ENCODE data around the gene RCSD1.

Gene RCSD1

DNA sequence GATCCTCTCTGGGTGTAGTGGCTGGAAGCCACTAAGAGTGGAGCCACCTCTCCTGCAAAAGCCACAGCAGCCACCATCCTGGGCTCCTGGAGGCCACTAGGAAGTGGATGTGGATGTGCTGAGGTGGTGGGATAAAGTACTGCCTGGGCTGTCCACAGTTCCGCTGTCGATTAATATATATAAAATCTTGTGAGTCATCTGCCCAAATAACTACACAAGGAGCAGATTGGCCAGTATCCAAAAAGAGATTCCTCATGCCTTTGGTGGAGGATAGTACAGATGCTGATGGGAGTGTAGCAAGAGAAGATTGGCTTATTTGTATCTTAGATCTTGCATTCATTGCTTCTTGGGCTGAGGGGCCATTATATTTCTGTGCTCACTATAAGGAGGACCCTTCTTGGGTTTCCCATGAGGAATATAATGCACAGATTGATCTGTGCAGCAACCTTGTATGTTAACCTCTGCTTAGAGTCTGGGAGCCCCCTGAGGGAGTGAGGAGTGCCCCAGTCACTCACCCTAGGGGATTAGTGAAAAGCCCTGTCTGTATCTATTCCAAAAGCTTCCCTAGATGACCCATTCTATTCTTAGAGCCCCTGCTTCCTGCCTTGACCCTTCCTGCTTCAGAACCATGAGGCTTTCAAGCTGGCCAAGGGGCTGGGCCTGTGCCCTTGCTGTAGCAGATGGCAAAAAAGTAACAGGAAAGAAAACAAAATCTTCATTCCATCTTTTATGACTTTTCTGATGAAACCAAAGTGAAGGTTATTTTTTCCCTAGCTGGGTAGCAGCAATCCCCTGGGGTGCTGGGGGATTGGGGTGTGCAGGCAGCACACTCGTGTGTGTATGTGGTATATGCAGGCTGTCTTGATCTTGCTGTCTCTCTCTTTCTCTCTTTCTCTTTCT is 31.7 kb downstream of the RCSD1 start:
- no peak overlapping the region for H3K9ac ChIP-seq (ENCODE audit: low read depth, low read length)
- no peaks in the 10 kb centered on the region for H3K9me3 ChIP-seq (ENCODE audit: control insufficient read depth, insufficient read depth, low read length)
- H3K27me3 ChIP-seq (ENCODE audit: control insufficient read depth, insufficient read depth, low read length), result peaks cover 7% of the 10 kb centered on the region
- no peaks in the 10 kb centered on the region for H3K36me3 ChIP-seq (ENCODE audit: control insufficient read depth, insufficient read depth, low read length)
- H3K4me3 ChIP-seq (ENCODE audit: low read depth, low read length), result no peak overlapping the region
- H3K4me1 ChIP-seq (ENCODE audit: control insufficient read depth, insufficient read depth, low read length), result no peaks in the 10 kb centered on the region

DNA sequence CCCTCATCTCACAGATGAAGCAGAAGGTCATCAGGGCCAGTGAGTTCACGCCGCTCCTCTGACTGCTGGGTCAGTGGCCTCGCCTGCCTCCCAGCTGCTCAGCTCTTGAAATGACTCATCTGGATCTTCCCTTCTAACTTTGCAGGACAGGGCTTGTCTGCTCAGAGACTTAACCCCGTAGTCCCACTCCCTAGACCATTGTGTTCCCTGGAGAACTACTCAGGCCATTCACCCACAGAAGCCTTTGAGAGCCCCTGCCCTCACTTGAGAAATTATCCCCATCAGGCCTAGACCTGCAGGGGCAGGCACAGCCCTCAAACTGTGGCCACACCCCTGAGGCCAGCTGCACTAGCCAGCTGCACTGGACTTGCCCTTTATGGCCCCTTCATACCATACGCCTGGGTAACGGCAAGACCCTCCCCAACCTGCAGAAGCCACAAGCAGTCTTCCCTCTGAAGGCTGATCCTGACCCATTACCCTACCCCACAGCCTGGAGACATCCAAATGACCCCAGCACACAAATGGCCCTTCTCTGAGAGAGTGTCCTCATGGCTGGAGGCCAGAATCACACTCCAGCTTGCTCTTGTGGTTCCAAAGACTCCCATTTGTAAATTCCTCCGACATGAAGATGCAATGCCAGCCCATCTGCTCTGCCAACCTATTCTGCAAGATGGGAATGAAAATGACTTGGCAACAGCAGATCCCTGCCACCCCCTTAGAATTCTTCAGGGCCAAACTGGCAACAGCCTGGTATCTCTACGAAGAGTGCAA is 33.2 kb downstream of the RCSD1 start:
- Histone ChIP-seq H3K36me3 (ENCODE audit: control insufficient read depth, insufficient read depth, low read length) (no peaks in the 10 kb centered on the region), H3K4me1 (ENCODE audit: control insufficient read depth, insufficient read depth, low read length) (no peaks in the 10 kb centered on the region), H3K9me3 (ENCODE audit: control insufficient read depth, insufficient read depth, low read length) (no peaks in the 10 kb centered on the region), H3K9ac (ENCODE audit: low read depth, low read length) (no peak overlapping the region), H3K27me3 (ENCODE audit: control insufficient read depth, insufficient read depth, low read length) (peaks cover 7% of the 10 kb centered on the region), H3K4me3 (ENCODE audit: low read depth, low read length) (no peak overlapping the region)

DNA sequence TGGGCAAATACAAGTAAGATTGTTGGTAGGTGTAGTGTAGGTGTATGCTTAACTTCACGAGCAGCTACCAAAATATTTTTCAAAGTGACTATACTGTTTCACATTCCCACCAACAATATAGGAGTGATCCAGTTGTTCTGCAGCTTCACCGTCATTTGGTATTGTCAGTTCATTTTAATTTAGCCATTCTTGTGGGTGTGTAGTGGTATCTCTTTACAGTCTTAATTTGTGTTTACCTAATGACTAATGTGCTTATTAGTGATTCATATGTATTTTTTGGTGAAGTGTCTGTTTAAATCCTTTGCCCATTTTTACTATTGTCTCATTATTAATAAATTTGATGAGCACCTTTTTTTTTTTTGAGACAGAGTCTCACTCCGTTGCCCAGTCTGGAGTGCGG is 35.4 kb downstream of the RCSD1 start:
- Histone ChIP-seq H3K27me3 (ENCODE audit: control insufficient read depth, insufficient read depth, low read length) (peaks cover under 1% of the 10 kb centered on the region), H3K4me1 (ENCODE audit: control insufficient read depth, insufficient read depth, low read length) (no peaks in the 10 kb centered on the region), H3K4me3 (ENCODE audit: low read depth, low read length) (no peak overlapping the region), H3K9me3 (ENCODE audit: control insufficient read depth, insufficient read depth, low read length) (no peaks in the 10 kb centered on the region), H3K9ac (ENCODE audit: low read depth, low read length) (no peak overlapping the region), H3K36me3 (ENCODE audit: control insufficient read depth, insufficient read depth, low read length) (no peaks in the 10 kb centered on the region)

DNA sequence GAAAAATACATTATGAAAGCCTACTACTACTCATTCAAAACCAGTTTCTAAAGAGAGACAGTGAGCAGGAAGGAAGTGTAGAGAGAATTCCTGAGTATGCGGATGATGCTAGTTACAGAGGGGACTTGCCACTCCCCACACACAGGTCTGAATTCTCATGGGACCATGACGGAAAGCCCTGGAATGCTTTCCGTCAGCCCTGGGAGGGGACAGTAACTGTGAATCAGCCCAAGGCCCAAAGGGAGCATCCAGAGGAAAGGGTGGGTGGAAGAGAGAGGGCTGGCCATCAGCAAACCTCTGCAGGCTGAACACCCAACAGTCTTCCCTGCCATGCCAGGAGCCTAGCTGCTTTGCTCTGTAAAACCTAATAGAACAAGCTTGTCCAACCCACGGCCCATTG is 36.4 kb downstream of the RCSD1 start:
- Histone ChIP-seq H3K27me3 (ENCODE audit: control insufficient read depth, insufficient read depth, low read length) (no peaks in the 10 kb centered on the region), H3K36me3 (ENCODE audit: control insufficient read depth, insufficient read depth, low read length) (no peaks in the 10 kb centered on the region), H3K4me1 (ENCODE audit: control insufficient read depth, insufficient read depth, low read length) (no peaks in the 10 kb centered on the region), H3K9ac (ENCODE audit: low read depth, low read length) (no peak overlapping the region), H3K4me3 (ENCODE audit: low read depth, low read length) (no peak overlapping the region), H3K9me3 (ENCODE audit: control insufficient read depth, insufficient read depth, low read length) (no peaks in the 10 kb centered on the region)

DNA sequence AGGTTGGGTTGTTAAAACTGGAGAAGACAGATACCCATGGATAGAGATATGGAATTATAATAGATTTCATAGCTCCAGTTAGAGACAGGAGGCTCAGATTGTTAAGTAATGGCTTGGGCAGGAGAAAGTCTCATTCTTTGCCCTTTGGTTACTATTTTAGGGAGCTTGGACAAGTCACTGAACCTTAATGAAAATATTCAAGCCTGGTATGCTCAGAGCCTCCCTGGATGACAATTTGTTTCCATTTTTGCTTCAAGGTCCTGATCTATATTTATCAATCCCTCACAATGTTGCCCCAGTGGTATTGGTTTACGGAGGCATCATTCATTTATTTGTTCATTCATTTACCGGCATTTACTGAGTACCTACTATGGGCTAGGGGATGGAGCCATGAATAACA is 37.5 kb downstream of the RCSD1 start:
- H3K9me3 ChIP-seq (ENCODE audit: control insufficient read depth, insufficient read depth, low read length), result no peaks in the 10 kb centered on the region
- no peaks in the 10 kb centered on the region for H3K27me3 ChIP-seq (ENCODE audit: control insufficient read depth, insufficient read depth, low read length)
- no peaks in the 10 kb centered on the region for H3K4me1 ChIP-seq (ENCODE audit: control insufficient read depth, insufficient read depth, low read length)
- H3K9ac ChIP-seq (ENCODE audit: low read depth, low read length), result no peak overlapping the region
- no peak overlapping the region for H3K4me3 ChIP-seq (ENCODE audit: low read depth, low read length)
- no peaks in the 10 kb centered on the region for H3K36me3 ChIP-seq (ENCODE audit: control insufficient read depth, insufficient read depth, low read length)

DNA sequence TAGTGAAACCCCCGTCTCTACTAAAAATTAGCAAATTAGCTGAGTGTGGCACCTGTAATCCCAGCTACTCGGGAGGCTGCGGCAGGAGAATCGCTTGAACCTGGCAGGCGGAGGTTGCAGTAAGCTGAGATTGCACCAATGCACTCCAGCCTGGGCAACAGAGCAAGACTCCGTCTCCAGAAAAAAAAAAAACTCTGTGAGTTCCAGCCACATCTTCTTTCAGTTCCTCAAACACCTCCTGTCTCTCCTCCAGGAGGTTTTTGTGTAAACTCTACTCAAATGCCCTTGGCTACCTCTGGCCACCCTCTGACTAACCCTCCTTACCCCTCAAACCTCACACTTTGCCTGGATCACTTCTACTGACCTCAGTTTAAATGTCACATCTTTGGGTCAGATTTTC is 38.1 kb downstream of the RCSD1 start:
- H3K4me3 ChIP-seq (ENCODE audit: low read depth, low read length), result no peak overlapping the region
- no peaks in the 10 kb centered on the region for H3K36me3 ChIP-seq (ENCODE audit: control insufficient read depth, insufficient read depth, low read length)
- H3K27me3 ChIP-seq (ENCODE audit: control insufficient read depth, insufficient read depth, low read length), result no peaks in the 10 kb centered on the region
- H3K9ac ChIP-seq (ENCODE audit: low read depth, low read length), result no peak overlapping the region
- no peaks in the 10 kb centered on the region for H3K4me1 ChIP-seq (ENCODE audit: control insufficient read depth, insufficient read depth, low read length)
- no peaks in the 10 kb centered on the region for H3K9me3 ChIP-seq (ENCODE audit: control insufficient read depth, insufficient read depth, low read length)

DNA sequence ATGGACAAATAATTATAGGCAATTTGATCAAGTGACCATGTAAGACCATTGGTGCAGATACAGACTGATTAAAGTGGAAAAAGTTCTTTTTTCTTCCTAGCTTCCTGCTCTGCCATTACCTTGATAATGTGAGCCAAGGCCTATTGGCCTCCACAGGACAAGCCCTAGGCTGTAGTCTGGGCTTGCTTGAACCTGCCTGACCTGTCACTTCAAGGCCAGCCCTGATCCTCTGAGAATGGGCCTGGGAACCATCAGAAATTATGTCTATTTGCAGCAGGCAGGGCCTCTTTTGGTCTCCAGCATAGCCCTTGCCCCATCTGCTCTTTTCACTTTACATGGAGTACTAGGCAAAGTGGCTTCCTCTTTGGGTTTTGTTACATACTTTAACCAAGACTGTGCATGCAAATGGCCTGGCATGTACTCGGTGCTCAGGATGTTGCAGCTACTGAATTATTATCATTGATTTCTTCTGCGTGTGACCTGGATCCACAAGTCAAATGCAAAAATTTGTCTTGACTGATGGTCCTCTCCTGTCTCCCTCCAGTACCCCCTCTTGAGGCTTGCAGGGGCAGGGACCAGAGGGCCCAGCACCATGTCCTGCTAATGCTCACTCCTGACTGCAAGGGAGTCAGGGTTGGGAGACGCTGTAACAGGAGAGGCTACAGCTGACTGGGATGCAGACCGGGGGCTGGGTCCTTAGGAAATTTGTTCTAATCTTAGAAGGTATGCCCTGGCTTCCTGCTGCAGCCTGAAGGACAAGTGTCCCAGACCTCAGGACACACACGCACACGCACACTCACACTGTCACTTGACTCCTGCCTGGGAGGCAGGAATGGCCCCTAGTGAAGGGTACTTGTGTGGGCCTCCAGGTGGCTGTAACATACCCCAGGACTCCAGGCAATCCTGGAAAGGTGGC is 39.4 kb downstream of the RCSD1 start:
- Histone ChIP-seq H3K4me3 (ENCODE audit: low read depth, low read length) (no peak overlapping the region), H3K36me3 (ENCODE audit: control insufficient read depth, insufficient read depth, low read length) (no peaks in the 10 kb centered on the region), H3K9ac (ENCODE audit: low read depth, low read length) (no peak overlapping the region), H3K27me3 (ENCODE audit: control insufficient read depth, insufficient read depth, low read length) (no peaks in the 10 kb centered on the region), H3K9me3 (ENCODE audit: control insufficient read depth, insufficient read depth, low read length) (no peaks in the 10 kb centered on the region), H3K4me1 (ENCODE audit: control insufficient read depth, insufficient read depth, low read length) (no peaks in the 10 kb centered on the region)

DNA sequence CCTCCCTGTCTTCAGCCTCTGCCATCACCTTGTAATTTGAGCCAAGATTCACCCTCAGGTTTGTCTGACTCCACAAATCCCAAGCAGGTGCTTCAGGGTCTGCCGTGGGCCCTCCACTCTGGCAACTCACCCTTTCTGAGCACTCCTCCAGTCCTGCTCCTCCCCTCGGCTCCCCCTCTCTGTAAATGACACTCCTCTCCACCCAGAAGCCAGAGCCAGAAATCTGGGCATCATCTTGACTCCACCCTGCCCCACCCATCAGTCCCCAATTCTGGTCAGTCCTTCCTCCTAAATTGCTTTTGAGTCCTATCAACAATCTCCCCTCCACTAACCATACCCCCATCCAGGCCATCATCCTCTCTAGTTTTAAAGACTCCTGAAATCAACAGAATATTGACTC is 40.5 kb downstream of the RCSD1 start:
- Histone ChIP-seq H3K36me3 (ENCODE audit: control insufficient read depth, insufficient read depth, low read length) (no peaks in the 10 kb centered on the region), H3K4me3 (ENCODE audit: low read depth, low read length) (no peak overlapping the region), H3K27me3 (ENCODE audit: control insufficient read depth, insufficient read depth, low read length) (no peaks in the 10 kb centered on the region), H3K9me3 (ENCODE audit: control insufficient read depth, insufficient read depth, low read length) (no peaks in the 10 kb centered on the region), H3K9ac (ENCODE audit: low read depth, low read length) (no peak overlapping the region), H3K4me1 (ENCODE audit: control insufficient read depth, insufficient read depth, low read length) (no peaks in the 10 kb centered on the region)

DNA sequence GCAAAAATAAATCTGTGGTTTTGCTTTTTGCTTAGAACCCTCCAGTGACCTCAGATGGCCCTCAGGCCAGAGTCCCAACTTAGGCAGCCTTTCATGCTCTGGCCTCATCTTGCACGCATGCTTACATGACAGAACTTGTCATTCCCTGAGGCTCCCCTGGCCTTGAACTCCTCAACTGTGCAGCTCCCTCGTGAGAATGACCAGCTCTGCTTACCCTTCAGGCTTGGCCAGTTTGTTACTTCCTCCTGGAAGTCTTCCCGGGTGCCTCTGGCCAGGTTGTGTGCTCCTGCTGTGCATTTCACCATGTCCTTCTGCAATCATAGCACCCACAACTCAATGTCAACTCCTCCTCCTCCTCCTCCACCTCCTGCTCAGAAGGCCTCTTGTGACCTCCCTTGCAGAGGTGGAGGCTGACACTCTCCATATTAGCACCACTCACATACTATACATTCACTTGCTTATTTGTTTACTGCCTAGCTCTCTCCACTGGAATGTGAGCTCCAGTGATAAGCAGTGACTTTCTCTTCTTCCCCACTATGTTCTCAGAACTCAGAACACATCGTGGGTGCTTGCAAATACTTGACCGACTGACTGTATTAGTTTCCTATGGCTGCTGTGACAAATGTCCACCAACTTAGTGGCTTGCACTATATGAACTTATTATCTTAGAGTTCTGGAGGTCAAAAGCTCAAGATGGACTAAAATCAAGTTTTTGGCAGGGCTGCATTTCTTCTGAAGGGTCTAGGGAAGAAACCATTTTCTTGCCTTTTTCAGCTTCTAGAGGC is 41.9 kb downstream of the RCSD1 start:
- Histone ChIP-seq H3K9me3 (ENCODE audit: control insufficient read depth, insufficient read depth, low read length) (no peaks in the 10 kb centered on the region), H3K4me1 (ENCODE audit: control insufficient read depth, insufficient read depth, low read length) (no peaks in the 10 kb centered on the region), H3K9ac (ENCODE audit: low read depth, low read length) (no peak overlapping the region), H3K4me3 (ENCODE audit: low read depth, low read length) (no peak overlapping the region), H3K36me3 (ENCODE audit: control insufficient read depth, insufficient read depth, low read length) (no peaks in the 10 kb centered on the region), H3K27me3 (ENCODE audit: control insufficient read depth, insufficient read depth, low read length) (no peaks in the 10 kb centered on the region)

DNA sequence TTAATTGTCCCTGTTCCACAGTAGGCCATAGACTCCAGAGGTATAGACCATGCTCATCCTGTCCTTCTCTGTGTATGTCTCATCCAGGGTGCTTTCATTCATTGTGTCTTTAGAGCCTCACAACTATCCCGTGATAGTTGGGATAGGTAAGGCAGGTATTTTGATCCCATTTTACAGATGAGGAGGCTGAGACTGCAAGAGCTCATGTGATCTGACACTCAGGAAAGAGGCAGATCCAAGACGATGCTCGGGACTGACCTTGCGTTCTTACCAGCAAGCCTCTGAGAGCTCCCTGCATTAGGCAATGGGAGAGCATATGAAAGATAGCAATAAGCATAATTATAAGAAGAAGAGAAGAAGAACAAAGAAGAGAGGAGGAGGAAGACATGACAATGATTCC is 42.8 kb downstream of the RCSD1 start:
- no peak overlapping the region for H3K9ac ChIP-seq (ENCODE audit: low read depth, low read length)
- no peaks in the 10 kb centered on the region for H3K9me3 ChIP-seq (ENCODE audit: control insufficient read depth, insufficient read depth, low read length)
- no peaks in the 10 kb centered on the region for H3K4me1 ChIP-seq (ENCODE audit: control insufficient read depth, insufficient read depth, low read length)
- no peak overlapping the region for H3K4me3 ChIP-seq (ENCODE audit: low read depth, low read length)
- no peaks in the 10 kb centered on the region for H3K27me3 ChIP-seq (ENCODE audit: control insufficient read depth, insufficient read depth, low read length)
- H3K36me3 ChIP-seq (ENCODE audit: control insufficient read depth, insufficient read depth, low read length), result no peaks in the 10 kb centered on the region

DNA sequence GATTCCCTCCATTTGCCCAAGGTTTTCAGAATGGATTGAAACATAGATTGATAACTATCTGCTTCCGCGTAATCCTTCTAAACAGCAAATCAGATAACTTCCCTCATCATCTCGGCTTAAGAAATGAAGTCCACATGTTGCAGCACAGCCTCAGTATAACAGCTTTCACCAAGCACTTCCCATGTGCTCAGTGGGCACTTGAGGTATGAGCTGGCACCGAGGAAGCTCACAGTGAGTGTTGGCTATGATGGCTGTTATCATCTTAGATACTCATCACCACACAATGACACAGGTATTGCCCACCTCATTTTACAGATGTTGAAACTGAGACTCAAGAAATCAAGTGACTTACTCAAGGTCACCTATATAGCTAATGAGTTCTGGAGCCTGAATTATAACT is 43.2 kb downstream of the RCSD1 start:
- no peaks in the 10 kb centered on the region for H3K4me1 ChIP-seq (ENCODE audit: control insufficient read depth, insufficient read depth, low read length)
- H3K9ac ChIP-seq (ENCODE audit: low read depth, low read length), result no peak overlapping the region
- H3K9me3 ChIP-seq (ENCODE audit: control insufficient read depth, insufficient read depth, low read length), result no peaks in the 10 kb centered on the region
- no peaks in the 10 kb centered on the region for H3K36me3 ChIP-seq (ENCODE audit: control insufficient read depth, insufficient read depth, low read length)
- no peak overlapping the region for H3K4me3 ChIP-seq (ENCODE audit: low read depth, low read length)
- no peaks in the 10 kb centered on the region for H3K27me3 ChIP-seq (ENCODE audit: control insufficient read depth, insufficient read depth, low read length)
